HG03025 (cell line): ENCODE measurements around the gene FTCD.
"Not testable (repeated sequence)": the region's sequence is repeated elsewhere in the genome, so short reads cannot be mapped to it uniquely, and the experiment has no call there.

Experiments used
- ATAC-seq: cut with Tn5 transposase; IDR thresholded peaks from one replicate; pipeline ENCODE4 v1.9.1; 2021; ENCODE audit warnings: mild to moderate bottlenecking, moderate library complexity; ENCODE audit not compliant: unreplicated experiment, low FRiP score

The FTCD gene

DNA sequence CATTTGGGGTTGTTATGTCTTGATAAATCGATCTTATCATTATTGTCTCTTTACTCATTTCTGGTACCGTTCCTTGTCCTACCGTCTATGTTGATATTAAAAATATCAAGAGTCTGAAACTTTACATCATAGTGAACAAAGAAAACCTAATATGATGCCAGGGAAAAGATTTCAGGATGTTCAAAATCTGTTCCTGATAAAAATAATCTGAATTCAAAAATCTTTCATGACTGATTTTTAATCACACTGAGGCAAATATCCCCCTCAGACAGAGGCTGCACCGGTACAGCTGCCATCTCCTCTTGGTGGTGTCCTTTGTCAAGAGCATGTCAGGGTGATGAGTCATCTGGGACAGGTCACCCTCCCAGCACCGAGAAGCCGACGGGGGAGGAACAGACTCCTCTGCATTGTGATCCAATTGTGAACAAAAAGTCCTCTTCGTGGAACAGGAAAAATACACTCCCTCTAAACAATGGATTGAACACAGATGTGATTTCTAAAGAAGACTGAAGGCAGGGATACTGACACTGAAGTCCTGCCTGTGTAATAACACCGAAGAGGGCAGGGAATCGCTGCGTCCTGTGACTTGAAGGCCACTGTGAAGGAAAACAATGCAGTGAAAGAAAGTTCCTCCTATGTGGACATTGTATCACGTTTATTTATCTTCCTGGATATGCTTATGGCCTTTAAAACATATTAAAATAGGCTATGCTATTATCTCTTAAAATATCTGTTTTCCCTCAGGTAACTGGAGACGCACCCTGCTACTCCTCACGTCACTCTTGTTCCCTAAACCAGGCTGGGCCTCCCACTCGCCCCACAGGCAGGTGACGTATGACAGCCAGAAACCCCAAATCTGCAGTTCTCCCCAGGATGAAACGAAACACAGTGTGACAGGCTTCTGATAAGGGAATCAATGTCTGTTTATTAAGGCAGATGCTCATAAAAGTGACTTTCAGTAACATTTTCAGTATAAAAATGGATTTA lies 33.1 kb upstream of the FTCD start:
- no peak for ATAC-seq

DNA sequence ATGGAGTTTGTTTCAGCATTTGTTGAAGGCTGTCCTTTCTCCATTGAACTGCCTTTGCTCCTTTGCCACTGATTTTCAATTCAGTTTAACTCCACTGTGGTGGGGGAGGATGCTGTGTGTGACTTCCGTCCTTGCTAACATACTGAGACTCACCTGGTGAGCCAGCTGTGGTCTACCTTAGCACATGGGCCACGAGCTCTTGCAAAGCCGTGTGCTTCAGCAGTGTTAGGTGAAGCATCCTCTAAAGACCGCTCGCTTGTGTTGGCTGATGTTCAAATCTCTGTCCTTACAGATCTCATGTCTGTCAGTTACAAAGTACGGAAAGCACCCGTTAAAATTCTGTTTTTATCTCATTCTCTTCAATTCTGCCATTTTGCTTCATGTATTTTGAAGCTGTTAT lies 32.4 kb upstream of the FTCD start:
- ATAC-seq: no peak

DNA sequence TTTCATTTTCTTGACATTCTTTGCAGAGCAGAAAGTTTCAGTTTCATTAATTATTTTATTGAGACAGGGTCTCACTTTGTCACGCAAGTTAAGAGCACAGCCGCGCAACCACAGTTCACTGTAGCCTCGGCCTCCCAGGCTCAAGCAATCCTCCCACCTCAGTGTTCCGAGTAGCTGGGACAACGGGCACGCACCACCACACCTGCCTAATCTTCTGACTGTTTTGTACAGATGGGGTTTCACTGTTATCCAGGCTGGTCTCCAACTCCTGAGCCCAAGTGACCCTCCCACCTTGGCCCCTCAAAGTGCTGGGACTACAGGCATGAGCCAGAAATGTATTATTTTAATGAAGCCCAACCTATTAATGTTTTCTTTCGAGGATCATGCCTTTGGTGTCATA lies 31.9 kb upstream of the FTCD start:
- ATAC-seq: no peak

DNA sequence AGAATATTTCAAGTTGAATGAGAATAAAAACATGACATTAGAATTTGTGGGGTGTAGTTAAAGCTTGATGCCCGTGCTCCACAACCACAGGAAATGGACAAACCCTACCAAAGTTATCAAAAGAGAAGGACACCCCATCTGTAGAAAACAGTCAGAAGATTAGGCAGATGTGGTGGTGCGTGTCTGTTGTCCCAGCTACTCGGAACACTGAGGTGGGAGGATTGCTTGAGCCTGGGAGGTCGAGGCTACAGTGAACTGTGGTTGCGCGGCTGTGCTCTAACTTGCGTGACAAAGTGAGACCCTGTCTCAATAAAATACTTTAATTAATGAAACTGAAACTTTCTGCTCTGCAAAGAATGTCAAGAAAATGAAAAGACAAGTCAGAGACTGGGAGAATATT lies 30.3 kb upstream of the FTCD start:
- no peak for ATAC-seq

DNA sequence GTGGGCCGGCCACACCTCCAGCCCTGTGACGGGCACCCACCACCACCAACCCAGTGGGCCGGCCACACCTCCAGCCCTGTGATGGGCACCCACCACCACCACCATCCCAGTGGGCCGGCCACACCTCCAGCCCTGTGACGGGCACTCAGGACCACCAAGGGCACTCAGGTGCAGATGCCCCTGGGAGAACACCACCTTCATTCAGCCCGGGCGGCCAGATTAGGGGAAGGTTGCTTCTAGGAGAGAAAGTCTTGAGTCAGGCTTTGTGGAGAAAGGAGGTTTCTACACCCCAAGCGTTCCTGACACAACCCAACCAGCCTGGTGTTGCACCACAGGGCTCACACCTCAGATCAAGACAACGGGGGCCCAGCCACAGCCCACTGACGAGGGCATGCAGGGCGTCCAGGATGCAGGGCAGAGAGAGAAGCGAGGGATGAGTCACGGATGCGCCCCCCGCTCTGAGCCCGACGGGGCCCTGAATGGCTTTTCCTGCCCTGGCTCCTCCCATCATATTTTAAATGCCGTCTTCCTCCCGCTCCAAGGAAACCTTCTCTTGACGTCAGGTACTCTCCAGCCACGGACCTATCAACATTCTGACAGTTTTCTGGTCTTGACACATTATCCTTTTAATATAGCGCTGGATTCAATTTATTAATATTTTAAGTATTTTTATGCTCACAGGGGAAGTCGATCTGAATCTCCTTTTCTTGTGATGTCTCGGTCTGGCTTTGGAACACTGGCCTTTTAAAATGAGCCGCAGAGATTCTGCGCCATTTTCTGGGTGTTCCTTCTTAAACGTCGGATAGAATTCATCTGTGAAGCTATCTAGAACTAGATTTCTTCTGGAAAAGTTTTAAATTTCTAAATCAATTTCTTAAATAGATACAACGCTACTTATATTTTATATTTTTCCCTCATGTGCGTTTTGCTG lies 29.5 kb upstream of the FTCD start:
- no peak for ATAC-seq

DNA sequence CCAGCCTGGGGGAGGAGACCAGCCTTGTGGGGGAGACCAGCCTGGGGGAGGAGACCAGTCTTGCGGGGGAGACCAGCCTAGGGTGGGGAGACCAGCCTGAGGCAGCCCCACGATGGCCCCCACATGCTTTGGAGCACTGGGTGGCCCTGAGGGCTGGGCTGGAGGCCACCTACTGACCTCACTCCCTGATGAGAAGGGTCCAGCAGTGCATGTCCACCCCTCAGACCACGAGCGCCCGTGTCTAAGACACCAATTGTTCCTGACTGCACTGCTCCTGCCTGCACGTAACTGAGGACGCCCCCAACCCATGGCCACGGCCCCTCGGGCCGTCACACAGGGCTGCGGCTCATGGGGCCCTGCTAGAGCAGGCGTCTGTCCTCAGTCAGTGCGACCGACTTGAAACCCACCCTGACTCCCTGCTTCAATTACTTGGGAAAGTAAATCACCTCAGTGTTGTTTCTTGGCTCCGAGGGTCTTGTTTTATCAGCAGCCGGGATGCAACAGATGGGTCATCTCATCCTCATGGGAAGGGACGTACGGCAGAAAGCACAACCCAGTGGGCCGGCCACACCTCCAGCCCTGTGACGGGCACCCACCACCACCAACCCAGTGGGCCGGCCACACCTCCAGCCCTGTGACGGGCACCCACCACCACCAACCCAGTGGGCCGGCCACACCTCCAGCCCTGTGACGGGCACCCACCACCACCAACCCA lies 28.7 kb upstream of the FTCD start, which contains the start of gene SPATC1L:
SPATC1L (minus strand) TSS at position 550 of the 715 bp plus-strand sequence. CDS start 1,643 bp downstream, outside the sequence.
- no peak for ATAC-seq

DNA sequence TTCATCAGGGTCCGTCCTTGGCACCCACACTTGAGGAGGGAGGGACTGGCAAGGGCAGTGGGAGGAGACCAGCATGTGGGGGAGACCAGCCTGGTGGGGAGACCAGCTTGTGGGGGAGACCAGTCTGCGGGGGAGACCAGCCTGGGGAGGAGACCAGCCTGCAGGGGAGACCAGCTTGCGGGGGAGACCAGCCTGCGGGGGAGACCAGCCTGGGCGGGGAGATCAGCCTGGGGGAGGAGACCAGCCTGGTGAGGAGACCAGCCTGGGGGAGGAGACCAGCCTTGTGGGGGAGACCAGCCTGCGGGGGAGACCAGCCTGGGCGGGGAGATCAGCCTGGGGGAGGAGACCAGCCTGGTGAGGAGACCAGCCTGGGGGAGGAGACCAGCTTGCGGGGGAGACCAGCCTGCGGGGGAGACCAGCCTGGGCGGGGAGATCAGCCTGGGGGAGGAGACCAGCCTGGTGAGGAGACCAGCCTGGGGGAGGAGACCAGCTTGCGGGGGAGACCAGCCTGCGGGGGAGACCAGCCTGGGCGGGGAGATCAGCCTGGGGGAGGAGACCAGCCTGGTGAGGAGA lies 28.0 kb upstream of the FTCD start:
- ATAC-seq: not testable (repeated sequence)

DNA sequence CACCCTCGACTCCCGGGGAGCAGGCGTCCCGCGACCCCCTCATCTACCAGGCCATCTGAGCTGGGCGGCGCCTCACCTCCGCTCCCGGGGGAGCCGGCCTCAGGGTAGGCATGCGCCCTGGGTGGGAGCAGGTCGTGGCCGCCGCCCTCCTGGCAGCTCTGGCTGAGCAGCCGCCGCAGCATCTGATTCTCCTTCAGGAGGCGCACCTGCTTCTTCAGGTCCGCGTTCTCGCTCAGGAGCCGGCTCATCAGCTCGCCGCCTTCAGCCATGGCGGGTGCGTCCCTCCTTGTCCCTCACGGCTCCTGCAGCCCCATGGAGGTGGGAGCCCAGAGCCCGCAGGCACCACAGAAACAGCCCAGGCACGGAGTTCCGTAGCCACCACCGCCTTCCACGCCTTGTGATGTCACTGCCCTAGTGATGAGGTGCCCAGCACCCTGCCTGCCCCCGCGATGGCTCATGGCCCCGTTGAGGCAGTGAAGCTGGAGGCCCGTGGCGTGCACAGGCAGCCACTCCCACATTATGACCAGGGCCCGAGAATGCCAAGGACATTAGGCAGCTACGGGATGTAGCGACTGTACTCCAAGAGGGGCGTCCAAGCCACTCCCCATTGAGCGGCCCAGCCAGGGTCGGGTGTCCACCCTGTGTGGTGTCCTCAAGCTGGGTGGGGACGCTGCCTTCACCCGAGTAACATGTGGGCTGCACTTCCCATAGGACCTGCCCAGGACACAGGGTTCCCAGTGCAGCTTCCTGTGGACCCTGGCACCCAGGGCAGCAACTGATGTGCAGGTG lies 27.4 kb upstream of the FTCD start:
- no peak for ATAC-seq

DNA sequence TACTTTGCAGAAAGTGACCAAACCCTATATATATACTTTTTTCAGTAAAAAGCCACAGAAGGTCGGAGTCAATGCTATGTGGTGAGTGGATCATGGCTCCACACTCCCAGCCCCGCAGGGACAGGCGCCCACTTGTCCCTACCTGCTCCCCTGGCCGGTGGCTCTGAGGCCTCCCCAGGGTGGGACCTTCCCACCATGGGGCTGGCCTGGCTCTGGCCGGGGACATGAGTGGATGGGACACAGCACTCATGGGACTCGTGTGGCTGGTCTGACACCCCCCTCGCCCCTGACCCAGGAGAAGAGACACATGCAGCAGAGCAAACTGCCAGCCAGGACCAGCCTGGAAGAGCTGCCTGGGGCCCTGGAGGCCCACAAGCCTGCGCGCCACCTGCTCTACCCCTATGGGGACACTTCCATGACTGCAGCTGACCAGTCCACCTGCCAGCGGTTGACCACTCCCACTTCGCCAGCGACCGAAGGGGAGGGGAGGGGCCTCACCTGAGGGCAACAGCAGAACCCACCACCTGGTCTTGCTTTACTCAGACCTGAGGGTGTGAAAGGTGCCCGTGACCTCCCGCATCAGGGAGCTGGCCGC lies 26.7 kb upstream of the FTCD start:
- no peak for ATAC-seq

DNA sequence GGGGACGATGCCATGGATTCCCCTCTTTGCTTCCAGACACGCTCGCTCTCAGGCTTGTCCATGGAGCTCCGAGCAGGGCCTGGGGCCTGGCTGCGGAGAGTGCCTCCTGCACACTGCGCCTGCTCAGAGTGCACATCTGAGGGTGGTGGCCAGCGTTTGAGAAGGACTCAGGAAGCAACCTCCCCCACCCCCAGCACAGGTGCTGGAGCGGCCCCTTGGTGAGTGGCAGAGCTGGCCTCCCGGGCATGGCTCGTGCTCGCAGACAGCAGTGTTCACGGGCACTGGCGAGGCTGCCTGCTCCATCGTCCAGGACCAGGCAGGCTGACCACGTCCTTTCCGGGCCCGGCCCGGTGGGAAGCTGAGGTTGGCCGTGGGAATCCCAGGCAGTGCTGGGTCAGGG lies 26.1 kb upstream of the FTCD start:
- ATAC-seq: no peak

DNA sequence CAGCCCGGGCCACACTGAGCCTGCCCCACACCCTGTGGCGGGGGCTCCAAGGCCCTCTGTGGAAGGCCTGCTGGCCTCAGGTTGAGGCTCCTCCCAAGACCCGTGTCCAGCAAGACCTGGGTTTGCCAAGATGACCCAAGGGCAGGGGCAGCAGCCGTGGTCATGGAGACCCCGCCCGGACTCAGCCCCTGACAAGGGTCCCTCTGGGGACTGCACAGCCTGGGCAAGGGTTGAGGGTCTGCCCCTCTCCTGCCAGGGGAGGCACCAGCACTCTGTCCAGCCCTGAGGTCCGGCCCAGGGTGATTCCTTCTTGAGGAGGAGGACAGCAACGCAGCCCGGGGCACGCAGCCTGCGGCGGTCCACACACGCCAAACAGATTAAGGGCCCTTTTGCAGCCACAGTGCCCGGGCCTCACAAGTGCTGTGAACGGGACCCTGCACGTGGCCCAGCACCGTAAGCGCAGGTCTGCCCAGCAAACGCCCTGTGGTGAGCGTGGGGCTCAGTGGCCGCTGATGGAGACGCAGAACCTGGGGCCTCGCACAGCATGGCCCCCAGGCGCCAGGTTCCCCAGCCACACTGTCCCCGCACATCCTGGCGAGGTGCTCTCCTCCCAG lies 25.5 kb upstream of the FTCD start:
- ATAC-seq: no peak

DNA sequence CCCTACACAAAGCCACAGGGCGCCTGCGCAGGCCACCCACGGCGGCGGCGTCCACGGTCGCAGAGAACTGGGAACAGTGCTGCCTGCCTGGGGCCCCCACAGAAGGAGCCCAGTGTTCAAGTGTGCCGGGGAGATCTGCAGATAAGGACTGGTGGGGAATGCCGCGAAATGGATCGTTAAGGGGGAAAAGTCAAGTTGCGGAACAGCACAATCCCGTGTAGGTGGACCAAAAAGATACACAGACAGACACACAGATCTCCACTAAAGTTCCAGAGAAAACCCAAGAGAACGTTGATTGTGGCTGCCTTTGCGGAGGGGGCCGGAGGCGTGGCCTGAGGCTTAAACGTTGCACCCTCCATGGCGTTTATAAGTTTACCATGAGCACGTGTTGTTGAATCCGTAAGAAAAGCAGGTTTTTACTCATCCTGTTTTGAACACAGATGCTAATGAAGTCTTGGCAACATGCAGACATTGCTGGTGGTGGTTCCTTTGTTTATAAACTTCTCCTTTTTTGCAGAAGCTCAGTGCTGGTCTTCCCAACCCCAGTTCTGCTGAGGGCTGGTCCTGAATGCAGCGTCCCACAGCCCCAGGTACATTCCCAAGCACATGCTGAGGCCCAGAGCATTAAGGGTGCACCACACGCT lies 24.8 kb upstream of the FTCD start:
- ATAC-seq: no peak

DNA sequence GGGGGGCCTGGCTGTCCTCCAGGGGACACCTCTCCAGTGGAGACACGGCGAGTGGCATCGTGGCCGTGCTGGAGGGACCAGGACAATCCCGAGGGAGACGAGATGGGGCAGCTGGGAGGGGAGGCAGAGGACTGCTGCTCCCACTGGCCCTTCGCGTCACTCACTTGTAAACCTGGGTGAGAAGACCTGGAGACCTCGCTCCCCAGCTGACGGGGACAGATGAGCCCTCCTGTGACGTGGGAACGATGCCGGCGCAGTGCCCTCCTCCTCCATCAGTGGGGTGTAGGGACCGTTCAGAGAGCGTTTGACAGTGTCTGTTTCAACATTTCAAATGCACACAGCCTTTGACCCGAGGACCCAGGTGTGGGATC lies 24.3 kb upstream of the FTCD start:
- no peak for ATAC-seq

DNA sequence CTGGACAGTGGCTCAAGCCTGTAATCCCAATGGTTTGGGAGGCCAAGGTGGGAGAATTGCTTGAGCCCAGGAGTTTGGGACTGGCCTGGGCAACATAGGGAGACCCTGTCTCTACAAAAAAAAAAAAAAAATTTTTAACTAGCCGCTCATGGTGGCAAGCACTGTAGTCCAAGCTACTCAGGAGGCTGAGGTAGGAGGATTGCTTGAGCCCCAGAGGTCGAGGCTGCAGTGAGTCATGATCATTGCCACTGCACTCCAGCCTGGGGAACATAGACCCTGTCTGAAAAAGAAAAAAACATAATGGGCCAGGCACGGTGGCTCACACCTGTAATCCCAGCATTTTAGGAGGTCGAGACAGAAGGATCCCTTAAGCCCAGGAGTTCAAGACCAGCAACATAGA lies 23.6 kb upstream of the FTCD start:
- no peak for ATAC-seq

DNA sequence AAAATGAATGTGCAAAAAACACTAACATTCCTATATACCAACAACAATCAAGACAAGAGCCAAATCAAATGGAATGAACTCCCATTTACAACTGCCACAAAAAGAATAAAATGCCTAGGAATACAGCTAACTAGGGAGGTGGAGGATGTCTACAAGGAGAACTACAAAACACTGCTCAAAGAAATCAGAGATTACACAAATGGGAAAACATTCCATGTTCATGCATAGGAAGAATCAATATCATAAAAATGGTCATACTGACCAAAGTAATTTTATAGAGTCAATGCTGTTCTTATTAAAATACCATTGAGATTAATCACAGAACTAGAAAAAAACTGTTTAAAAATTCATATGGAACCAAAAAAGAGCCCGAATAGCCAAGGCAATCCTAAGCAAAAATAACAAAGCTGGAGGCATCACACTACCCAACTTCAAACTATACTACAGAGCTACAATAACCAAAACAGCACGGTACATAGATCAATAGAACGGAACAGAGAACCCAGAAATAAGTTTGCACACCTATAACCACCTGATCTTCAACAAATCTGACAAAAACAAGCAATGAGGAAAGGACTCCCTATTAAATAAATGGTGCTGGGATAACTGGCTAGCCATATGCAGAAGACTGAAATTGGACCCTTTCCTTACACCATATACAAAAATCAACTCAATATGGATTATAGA lies 21.2 kb upstream of the FTCD start:
- ATAC-seq: not testable (repeated sequence)

DNA sequence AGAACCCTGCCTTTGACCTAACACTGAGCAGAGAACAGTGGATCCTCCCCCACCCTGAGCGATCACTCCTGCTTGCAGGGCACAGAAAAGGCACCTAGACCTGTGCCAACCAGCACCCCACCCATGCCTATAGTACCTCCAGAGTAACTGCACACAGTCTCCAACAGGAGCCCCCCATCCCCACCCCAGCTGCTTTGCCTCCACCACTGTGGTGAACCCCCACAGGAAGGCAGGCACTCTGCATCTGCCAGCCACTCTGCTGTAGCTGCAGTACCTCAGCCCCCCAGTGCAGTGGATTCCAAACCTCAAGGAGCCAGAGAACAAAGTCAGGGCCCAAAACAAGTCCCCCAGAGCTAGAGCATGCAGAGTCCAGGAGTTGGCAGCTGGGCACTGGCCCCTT lies 18.2 kb upstream of the FTCD start:
- no peak for ATAC-seq

DNA sequence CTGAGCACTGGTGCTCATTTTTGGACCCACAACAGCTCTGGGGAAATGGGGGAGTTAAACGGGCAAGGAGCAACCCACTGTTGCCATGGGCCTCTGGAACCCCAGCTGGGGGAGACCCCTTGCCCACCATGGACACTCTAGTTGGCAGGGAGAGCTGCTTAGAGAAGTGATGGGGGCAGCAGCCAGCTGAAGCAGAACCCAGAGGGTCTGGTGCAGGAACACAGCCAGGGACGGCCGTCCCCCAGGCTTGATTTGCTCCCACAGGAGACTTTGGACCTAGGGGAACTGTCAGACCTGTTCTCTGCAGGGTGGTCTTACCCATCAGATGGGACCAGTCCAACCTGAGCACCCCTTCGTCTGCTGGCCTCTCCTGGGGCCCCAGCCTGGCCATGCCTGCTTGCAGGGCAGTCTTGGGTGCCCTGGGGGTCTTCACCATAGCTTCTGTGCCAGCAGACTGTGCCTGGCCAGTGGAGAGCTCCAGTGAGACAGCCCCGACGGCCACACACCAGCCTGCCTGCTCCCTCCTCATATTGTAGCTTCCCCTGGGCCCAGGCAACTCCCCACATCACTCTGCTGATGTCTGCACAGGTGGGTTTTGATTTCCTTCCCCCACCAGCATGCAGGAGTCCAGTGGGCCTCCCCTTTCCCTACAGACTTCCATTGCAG lies 17.6 kb upstream of the FTCD start:
- no peak for ATAC-seq
